SK-N-SH (cell line): ENCODE results near the gene CDSN.

Source experiments
- EZH2phosphoT487 ChIP-seq: fragments of 200-600 bp; sonication (generic); IDR thresholded peaks from 2 replicates; pipeline ENCODE4 v1.6.1; 2017; ENCODE audit warnings: low read depth, mixed run types, mild to moderate bottlenecking, antibody characterized with exemption, moderate library complexity, borderline replicate concordance
- FOXM1 ChIP-seq: IDR thresholded peaks from 2 replicates; pipeline ENCODE4 v1.4.0; 2012; ENCODE audit warnings: low read depth, mild to moderate bottlenecking
- MXI1 ChIP-seq: IDR thresholded peaks from 2 replicates; pipeline ENCODE4 v1.6.1; 2012; ENCODE audit warnings: mild to moderate bottlenecking, low read depth, low read length, improper control_type of control experiment
- NFIC ChIP-seq: IDR thresholded peaks from 2 replicates; pipeline ENCODE4 v1.4.0; 2012; ENCODE audit warnings: borderline replicate concordance
- POLR2AphosphoS5 ChIP-seq: IDR thresholded peaks from 2 replicates; pipeline ENCODE4 v1.6.1; 2012; ENCODE audit warnings: low read depth, low read length
- RAD21 ChIP-seq: IDR thresholded peaks from 2 replicates; pipeline ENCODE4 v1.6.1; 2012; ENCODE audit warnings: mild to moderate bottlenecking, low read length
- REST ChIP-seq: IDR thresholded peaks from 2 replicates; pipeline ENCODE4 v1.6.1; 2012; ENCODE audit warnings: mild to moderate bottlenecking, low read depth, low read length, moderate library complexity
- SIN3A ChIP-seq: IDR thresholded peaks from 2 replicates; pipeline ENCODE4 v1.6.1; 2012; ENCODE audit warnings: low read depth, mild to moderate bottlenecking, low read length, moderate library complexity, borderline replicate concordance
- USF2 ChIP-seq: fragments of 150-350 bp; IDR thresholded peaks from 2 replicates; pipeline ENCODE4 v1.6.1; 2017; ENCODE audit warnings: antibody characterized with exemption, low read length, low read depth, borderline replicate concordance
- ZBTB33 ChIP-seq: IDR thresholded peaks from 2 replicates; pipeline ENCODE4 v1.4.0; 2012; ENCODE audit warnings: low read depth, borderline replicate concordance
- TF ChIP-seq, protein P1 (sequence below): fragments of 200-600 bp; sonication (generic); IDR thresholded peaks from 2 replicates; pipeline ENCODE4 v1.6.1; 2017; ENCODE audit warnings: antibody characterized with exemption, mild to moderate bottlenecking, moderate library complexity
- TF ChIP-seq, protein P2 (sequence below): IDR thresholded peaks from 2 replicates; pipeline ENCODE4 v1.4.0; 2012; ENCODE audit warnings: low read depth

- TF ChIP-seq, protein P1, sequence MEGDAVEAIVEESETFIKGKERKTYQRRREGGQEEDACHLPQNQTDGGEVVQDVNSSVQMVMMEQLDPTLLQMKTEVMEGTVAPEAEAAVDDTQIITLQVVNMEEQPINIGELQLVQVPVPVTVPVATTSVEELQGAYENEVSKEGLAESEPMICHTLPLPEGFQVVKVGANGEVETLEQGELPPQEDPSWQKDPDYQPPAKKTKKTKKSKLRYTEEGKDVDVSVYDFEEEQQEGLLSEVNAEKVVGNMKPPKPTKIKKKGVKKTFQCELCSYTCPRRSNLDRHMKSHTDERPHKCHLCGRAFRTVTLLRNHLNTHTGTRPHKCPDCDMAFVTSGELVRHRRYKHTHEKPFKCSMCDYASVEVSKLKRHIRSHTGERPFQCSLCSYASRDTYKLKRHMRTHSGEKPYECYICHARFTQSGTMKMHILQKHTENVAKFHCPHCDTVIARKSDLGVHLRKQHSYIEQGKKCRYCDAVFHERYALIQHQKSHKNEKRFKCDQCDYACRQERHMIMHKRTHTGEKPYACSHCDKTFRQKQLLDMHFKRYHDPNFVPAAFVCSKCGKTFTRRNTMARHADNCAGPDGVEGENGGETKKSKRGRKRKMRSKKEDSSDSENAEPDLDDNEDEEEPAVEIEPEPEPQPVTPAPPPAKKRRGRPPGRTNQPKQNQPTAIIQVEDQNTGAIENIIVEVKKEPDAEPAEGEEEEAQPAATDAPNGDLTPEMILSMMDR: no peak
- TF ChIP-seq, protein P2, sequence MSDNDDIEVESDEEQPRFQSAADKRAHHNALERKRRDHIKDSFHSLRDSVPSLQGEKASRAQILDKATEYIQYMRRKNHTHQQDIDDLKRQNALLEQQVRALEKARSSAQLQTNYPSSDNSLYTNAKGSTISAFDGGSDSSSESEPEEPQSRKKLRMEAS: no peak
- TF ChIP-seq POLR2AphosphoS5: no peak
- TF ChIP-seq SIN3A: no peak
- TF ChIP-seq RAD21: no peak
- TF ChIP-seq FOXM1: no peak
- no peak for TF ChIP-seq USF2
- no peak for TF ChIP-seq MXI1
- no peak for TF ChIP-seq EZH2phosphoT487
- TF ChIP-seq ZBTB33: no peak
- no peak for TF ChIP-seq NFIC
- TF ChIP-seq REST: no peak
These were observed 20.4 kb upstream of the CDSN start for GRCh38 chr6:31140643-31141042.
